Measurements from ENCODE around the gene PIGU.

The PIGU gene

DNA sequence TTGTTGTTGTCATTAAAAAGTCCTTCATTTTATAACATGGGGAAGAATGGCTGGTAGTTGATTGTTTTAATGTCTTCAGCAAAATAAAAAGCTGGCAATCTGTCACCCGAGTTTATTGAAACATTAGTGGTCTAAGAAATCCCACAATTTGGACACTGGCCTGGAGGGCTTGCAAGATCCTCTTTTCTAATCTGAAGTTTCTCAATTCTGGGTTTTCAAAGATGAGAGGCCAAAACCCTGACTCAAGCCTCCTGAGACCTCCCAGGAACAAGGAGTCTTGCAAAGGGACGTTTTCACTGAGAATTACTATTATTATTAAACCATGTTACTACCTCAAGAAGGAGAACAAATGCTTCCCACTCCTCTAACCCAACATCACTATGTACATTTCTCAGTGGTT lies 98.9 kb downstream of the PIGU start:
- DNase-seq, result no peak

DNA sequence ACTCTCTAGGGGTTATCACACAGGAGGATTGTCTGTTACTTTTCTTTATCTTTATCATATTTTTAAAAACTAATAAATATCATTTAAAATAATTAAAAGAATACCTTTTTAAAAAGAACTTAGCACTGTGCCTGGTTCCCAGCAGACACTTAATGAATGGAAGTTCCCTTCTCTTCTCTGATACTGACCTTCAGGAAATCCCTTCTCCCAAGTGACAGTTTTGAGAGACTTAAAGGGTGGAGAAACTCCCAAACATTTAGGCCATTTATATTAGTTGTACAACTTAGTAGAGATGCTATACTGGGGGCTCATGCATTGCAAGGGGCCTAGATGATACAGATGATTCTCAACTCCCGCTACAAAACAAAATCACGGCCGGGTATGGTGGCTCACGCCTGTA lies 99.8 kb downstream of the PIGU start:
- no peak for DNase-seq

DNA sequence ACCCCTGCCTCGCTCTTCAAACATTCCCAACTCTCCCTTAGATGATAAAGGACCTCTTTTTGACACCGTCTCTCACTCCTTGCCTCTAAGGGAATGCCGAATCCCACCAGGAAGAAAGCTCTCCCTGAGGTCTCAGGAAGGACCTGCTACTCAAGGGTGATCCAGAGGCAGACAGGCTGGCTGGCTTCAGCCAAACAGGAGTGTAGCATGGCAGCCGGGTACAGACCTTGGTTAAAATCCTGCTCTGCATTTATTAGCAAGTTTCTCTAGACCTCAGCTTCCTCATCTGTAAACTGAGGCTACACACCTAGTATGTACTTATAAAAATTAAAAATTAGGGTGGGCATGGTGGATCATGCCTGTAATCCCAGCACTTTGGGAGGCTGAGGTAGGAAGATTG lies 101.1 kb downstream of the PIGU start:
- no peak for DNase-seq

DNA sequence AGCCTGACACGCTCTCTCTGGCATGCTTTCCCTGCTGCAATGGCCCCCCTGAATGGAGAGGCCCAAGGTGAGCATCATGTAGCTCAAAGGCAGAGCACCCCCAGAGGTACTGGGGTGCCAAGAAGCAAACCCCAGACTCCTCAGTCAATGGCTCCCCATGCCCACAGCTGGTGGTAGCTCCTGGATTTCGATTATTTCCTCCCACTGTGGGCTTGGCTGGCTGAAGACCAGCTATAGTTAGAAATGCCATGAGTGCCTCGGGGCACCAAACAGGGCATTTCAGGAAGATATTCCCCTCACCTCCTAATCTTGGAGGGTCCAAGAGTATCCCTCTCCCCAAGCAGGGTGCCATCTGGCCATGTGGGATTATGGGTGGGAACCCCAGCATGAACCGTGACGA lies 101.6 kb downstream of the PIGU start:
- no peak for DNase-seq

DNA sequence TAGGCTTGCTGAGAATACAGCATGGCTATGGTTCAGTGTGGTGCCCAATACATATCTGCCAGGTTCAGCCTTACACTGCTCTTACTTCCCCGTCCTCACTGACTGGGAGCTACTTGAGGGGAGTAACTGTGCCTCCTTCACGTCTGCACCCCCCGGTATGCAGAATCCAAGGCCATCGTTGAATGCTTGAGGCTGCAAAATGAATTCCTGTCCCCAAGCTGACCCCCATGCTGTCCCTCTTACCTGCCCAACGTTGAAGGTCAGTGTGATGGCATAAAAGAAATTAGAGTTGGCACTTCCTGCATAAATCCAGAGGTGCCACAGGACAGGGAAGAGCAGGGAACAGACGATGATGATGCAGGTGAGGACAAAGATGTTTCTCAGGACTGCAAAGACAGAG lies 102.0 kb downstream of the PIGU start:
- DNase-seq, result no peak

DNA sequence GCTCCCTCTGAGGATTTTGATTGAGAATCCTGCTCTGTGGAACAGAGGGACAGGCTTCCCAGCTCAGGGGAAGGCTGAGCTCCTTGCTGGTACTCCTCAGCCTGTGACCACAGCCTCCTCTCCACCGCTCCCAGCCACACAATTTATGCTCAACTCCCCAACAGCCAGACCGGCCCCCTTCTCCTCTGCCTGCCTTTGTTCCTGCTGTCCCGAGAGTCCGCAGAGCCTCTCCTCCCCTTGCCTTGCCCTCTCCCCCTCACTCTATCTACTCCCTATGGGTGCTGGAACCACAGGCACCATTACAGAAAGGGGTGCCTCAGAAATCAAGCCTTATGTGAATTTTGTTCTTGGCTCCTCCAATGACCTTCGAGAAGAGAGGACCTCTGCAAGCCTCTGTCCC lies 102.5 kb downstream of the PIGU start:
- no peak for DNase-seq

DNA sequence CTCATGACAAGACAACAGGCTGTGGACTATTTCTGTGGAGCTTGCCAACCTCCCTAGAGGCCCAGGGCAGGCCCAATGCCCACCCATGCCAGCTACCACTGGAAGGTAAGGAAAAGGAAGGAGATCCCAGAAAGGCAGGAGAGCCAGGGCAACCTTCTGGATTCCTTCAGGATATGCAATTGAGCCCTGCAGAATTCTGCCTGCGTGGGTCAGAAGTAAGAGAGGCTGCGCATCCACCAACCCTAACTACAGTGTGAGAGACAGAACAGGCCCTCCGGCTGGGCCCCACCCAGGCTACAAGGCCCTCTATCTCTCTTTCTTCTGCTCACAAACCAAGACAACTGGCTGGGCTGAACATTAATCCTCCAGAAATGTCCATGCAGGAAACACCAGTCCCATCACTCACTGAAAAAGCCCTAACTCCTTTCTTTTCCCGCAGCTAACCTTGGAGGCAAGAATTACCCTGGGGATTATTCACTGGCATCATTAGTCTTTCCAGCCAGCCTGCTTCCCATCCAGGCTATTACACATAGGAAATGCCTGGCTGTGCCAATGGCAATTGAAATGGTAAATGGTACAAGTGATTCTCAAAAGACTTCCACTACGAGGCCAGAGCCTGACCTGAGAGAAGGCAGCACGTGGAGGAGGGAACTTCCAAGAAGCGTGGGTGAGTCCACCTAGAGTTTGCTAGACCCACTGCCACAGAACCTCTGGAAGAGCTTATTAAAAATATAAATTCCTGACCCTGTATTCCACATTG lies 103.2 kb downstream of the PIGU start:
- DNase-seq, result no peak

DNA sequence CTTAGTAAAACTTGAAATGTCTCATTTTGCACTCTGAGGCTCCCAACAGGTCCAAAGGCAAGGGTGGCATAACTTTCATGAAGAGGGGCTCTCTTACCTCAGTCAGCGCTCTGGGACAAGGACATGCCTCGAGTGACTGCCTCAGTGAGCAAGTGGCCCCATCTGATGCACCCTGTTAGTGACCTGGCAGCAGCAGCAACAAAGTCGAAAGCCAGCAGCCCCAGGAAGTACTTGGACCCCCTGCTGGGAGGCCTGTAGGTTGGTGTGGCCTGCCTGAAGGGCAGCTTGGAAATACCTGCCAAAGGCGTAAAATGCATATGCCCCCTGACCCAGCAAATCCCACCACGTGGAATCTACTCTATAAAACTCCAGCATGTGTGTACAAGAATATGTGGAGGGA lies 105.1 kb downstream of the PIGU start:
- no peak for DNase-seq

DNA sequence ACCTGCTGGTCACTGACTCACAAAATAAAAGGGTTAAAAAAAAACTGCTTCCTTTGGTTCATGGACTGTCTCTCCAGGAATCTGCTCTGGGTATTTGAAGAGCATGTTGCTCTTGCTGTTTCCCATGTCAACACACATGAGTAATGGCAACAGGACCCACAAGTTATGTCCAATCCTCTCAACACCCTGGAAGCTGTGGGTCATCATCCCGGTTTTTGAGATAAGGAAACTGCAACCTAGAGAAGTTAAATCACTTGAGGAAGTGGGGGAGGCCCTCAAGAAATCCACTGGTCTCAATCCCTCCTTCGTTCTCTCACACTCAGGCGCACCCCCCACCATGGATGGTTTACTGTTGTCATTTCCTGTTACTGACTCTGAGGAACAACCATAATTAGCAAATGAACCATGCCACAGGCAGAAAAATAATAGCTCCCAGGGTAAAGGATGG lies 106.0 kb downstream of the PIGU start:
- no peak for DNase-seq

DNA sequence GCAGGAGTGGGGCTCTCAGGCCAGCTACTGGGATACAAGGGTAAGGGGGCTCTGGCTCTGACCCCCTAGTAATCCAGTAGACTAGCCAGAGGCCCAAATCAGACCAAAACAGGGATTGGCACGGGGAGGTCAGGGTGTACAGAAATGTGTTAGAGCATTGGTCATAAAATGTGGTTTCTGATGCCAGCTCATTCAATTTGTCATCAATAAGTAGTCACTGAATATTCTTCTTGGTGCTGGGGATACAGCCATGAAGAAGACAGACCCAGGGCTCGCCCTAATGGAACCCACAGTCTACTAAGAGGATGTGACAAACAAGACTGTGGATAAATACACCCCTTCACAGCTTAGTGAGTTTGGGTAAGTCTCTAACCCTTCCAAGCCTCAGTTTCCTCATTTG lies 107.3 kb downstream of the PIGU start:
- DNase-seq, result no peak

DNA sequence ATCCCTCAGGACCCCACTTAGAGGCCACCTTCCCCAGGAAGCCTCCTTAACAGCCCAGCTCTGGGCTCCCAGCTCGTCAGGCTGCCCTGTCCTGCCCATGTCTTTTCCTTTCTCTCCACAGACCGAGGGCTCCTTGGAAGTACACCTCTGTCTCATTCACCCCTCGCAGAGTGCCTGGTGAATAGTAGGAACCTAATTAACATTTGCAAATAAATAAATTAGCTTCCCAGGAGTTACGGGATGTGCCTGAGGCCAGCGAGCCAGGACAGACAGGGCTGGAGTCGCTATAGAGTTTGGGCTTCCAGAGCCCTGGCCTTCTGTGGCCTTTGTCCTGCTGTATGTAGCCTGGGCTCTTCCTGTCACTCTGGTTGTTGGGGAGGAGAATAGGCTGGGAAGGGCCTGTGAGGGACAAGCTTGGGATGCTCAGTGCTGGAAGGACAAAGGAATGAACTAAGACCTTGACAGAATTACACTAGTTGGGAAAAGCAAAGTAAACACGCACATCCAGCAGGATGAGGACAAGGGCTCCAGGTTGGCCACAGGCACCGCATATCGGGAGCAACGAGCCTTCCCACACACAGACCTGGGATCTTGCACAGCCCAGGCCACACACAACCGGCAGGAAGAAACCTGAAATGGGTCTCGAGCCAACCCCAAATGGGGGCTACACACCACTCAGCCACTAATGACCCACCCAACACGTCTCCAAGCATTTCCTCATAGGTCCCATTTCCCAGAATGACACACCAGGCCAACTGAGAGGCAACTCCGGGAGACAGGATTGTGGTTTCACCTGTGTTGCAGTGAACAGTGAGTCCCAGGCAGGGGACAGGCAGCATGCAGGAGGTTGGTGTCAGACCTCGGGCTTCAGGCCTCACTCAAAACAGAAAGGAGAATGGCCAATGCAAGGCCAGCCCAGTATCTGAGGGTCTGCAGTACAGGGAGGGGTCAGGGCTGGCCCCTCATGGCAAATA lies 108.7 kb downstream of the PIGU start:
- DNase-seq, result no peak

DNA sequence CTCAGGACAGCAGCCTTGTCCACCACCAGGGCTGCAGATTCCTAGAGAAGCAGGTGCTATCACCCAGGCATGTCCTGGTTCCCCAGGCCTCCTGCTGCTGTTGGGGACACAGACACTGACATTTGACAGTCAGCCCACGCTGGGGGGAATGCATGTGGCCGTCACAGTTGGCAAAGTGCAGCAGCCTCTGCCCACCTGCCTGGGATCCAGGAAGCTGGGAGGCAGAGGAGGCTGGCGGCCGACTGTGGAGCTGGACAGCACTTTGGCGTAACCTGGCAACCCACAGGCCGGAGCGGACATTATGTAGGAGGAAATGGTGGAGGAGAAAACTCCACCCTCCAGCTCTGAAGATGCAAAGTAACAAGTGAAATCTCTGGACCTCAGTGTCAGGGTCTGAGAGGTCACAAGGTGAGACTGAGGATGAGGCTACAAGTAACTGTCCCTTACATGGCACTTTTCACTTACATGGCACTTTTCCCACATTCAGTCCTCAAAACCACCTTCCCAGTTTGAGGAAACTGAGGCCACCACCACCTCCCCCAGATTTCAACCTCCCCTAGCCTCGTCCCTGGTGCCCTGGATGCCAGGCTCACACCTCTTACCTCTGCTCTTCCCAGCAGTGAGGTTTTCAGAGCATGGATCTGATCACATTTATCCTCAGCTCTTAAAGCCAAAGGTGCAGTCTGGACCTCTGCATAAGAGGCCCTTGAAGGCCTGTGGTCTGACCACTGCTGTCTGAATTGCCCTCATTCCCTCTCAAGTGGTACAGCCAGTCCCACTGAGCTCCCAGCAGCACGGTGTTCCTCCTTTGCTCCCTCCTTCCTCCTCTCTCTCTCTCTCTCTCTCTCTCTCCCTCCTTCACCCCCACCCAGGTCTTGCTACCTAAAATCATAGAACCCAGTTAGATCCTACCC lies 109.7 kb downstream of the PIGU start:
- DNase-seq, result no peak

DNA sequence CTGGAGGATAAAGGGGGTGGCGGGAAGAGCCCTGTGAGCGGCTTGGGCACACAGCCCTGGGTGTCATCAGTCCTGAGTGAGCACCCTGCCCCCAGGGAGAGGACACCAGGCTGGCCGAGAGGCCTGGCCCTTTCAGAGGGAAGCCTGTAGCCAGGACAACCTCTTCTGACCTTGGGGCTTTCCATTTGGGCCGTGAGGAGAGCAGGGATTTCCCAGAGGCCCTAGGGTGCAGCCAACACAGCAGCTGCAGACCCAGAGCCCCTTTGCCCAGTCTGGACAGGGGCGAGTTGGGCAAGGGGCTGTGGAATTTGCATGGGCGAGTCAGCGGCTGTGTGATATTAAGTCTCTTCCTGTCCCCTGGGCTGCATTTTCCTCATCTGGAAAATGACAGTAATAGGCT lies 112.1 kb downstream of the PIGU start:
- no peak for DNase-seq

DNA sequence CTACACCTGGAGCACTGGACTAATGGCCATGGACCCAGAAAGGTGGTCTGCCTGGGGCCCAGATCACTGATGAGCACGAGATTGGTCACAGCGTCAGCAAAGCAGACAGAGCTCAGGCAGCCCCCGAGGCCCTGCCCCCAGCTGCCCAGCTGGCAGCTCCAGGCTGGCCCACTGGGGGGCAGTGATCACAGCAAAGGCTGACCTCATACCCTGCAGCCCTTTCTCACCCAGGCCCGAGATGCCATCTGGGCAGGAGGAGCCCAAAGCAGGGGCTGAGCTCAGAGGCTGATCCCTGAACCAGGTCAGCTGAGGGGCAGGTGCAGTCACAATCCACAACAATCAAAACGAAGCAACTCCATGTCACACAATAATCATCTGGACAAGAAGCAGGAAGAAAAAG lies 114.3 kb downstream of the PIGU start:
- DNase-seq, result no peak

DNA sequence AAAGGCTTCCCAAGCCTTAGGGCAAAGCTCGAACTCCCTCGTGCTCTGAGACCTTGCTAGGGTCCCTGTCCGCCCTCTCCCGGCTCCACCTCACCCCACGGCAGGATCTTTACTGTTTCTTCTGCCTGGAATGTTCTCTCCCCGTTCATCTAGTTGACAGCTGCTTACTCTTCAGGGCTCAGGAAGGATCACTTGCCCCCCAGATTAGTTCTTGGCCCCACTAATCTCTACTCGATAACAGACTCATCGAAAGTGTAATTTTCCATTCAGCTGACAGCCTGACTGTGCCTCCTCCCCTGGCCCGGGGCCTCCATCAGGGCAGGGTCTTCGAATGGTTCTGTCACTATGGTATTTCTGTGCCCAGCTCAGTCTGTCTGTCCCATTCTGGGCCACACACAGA lies 115.2 kb downstream of the PIGU start:
- no peak for DNase-seq

DNA sequence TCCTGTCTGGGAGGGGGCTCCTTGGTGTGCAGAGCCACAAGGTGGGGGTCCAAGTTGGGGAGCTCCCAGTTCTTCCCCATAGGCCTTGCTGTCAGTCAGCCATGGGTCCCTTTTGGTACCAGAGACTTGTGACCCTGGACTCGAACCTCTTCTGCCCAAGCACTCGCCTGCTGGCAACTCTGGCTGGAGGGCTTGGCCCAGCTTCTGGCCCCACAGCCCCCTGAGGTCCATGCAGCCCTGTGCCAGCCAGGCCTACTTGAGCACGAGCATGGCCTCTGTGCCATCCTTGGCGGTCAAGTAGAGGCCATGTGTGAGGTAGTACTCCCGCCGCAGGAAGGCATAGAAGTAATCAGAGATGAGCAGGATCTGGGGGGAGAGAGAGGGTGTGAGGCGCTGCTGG lies 116.3 kb downstream of the PIGU start:
- no peak for DNase-seq

DNA sequence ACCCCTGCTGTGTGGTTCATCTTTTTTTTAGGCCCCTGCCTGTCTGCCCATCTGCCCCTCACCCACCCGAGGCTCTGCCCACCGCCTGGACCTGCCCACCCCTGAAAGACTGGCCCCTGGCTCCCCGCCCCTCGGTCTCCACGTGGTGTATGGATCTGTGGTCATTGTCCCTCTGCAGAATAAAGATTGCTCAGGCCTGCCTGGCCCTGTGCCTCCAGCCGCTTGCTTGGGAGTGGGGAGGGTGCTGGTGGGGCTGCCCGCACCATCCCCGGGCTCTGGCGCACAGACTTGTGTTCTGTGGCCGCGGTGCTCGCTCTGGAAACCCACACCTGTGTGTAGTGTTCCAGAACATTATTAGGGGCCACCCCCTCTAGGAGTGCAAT lies 116.8 kb downstream of the PIGU start:
- DNase-seq, result no peak

DNA sequence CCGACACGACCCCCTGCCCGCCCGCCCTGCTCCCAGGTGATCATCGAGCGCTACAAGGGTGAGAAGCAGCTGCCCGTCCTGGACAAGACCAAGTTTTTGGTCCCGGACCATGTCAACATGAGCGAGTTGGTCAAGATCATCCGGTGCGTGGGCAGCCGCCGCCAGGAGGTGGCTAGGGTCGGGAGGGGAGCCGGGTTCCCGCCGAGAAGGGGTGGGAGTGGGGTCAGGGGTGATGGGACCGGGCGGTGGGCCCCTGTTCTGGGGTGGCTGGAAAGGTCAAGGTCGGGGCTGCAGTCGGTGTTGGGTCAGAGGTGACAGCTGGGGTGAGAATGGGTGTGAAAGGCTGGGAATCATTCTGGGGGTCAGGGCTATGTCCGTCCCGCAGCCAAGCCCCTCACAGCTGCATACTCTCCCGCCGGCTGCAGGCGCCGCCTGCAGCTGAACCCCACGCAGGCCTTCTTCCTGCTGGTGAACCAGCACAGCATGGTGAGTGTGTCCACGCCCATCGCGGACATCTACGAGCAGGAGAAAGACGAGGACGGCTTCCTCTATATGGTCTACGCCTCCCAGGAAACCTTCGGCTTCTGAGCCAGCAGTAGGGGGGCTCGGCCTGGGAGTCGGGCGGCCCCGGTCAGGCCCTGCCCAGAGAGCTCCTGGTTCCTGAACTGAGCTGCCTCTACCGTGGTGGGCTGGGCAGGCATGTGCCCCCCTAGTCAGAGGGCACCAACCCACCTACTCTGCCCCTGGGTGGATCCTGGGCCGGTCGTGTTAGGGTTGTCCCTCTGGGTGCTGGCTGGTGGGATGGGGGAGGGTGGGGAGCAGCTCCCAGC lies 117.4 kb downstream of the PIGU start:
- no peak for DNase-seq

DNA sequence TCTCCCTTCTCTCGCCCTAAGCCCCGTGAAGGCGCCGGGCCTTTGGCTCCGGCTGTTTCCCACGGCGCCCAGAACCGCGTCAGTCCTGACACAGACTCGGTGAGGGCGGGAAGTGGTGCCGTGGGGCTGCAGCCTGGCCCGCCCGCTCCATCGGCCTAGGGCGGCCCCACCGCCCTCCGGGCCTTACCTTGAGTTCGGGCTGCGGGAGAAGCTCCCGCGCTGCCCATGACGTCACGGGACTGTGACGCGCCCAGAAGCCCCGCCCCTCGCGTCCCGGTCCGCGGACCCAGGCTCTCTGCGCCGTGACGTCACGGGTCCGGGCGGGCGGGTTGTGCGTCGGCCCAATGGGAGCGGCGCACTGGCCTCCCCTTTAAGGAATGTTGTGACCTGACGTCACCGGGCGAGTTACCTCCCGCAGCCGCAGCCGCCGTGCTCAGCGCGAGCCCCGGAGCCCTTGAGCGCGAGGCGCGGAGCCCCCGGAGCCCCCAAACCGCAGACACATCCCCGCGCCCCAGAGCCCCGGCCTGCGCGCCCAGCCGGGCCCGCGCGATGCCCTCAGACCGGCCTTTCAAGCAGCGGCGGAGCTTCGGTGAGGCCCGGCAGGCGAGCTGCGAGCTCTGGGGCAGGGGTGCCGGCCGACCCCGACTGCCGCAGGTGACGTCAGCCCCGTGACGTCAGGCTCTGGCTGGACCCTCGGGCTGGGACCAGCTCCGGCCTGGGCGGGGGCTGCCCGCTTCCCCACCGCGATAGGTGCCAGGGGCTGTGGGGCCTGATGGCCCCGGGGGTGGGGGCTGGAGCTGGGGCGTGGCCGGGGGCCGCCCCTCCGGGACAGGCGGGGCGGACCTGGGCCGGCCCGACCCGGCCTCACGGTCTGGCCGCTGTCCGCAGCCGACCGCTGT lies 118.3 kb downstream of the PIGU start, which contains the start of gene MAP1LC3A:
TSS of gene MAP1LC3A (plus strand) at position 399 of the 899 bp plus-strand sequence. CDS start at position 550, 151 bp downstream.
- DNase-seq, result peak; percentile 76 to 81

DNA sequence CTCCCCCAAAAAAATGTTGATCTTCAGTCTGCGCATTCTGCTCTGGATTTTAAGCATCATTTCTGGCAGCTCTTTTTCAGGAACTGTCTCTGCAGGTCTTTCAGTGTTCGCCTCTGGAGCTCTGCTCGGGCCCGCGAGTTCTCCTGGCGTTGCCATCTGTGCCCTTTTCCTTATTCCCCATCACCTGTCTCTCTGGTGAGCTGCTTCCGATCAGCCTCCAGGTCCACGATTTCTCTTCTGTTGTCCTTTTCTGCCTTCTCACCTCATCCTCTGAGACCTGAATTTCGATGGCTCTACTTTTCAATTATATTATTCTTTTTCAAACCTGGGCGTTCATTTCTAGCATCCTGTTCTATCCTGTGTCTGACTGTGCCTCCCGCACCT lies 119.0 kb downstream of the PIGU start:
- DNase-seq, result peak in 1 of 2 experiments; percentile 40

DNA sequence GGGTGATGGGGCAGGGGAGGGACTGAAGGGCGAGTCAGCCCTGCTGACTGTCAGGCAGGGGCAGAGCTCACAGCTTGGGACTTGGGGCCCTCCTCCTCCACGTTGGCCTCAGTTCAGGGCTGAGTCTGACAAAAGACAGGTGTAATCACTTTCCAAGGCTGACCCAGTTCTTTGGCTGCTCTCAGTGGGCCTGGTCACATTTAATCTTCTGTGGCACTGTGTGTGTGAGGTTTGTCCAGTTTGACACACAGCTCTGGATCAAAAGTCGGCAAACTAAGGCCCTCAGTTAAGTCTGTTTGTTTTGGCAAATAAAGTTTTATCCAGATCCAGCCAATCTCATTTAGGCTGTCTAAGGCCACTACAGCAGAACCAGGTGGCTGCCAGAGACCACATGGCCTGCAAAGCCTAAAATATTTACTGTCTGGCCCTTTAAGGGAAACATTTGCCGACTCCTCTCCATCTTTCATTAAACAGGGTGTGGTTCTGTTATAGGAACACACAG lies 123.5 kb downstream of the PIGU start:
- DNase-seq, result no peak
